Breast epithelium (tissue), 3 donors: ENCODE measurements around the gene NDFIP2.

Experiments used
- POLR2A ChIP-seq: fragments of 450-650 bp; IDR thresholded peaks from one replicate; pipeline ENCODE4 v1.6.1; 2016; ENCODE audit warnings: antibody characterized with exemption, mild to moderate bottlenecking, moderate library complexity
- POLR2AphosphoS5 ChIP-seq, 3 donors: sonication (generic); formaldehyde crosslinking; IDR thresholded peaks; one replicate each; pipeline ENCODE4 v1.6.1; 2017; ENCODE audit warnings: antibody characterized with exemption in 3 of 3
- TF ChIP-seq, protein P1 (sequence below), 3 donors: fragments of 450-650 bp; IDR thresholded peaks; one replicate each; pipeline ENCODE4 v1.5.1; 2016 to 2017; ENCODE audit warnings: antibody characterized with exemption in 3 of 3, mild to moderate bottlenecking in 3 of 3, moderate library complexity in 3 of 3

GRCh38 chr13:79500829-79501228 is 19.9 kb downstream of the NDFIP2 start:
- TF ChIP-seq, protein P1, sequence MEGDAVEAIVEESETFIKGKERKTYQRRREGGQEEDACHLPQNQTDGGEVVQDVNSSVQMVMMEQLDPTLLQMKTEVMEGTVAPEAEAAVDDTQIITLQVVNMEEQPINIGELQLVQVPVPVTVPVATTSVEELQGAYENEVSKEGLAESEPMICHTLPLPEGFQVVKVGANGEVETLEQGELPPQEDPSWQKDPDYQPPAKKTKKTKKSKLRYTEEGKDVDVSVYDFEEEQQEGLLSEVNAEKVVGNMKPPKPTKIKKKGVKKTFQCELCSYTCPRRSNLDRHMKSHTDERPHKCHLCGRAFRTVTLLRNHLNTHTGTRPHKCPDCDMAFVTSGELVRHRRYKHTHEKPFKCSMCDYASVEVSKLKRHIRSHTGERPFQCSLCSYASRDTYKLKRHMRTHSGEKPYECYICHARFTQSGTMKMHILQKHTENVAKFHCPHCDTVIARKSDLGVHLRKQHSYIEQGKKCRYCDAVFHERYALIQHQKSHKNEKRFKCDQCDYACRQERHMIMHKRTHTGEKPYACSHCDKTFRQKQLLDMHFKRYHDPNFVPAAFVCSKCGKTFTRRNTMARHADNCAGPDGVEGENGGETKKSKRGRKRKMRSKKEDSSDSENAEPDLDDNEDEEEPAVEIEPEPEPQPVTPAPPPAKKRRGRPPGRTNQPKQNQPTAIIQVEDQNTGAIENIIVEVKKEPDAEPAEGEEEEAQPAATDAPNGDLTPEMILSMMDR (IDR thresholded peaks at IDR 0.05), result no peak
- no peak for TF ChIP-seq POLR2A
- no peak for TF ChIP-seq POLR2AphosphoS5 (IDR thresholded peaks at IDR 0.05)
